Subcutaneous abdominal adipose tissue (tissue), 5 donors: ENCODE data around the gene OR8B12.

ENCODE experiments used
- H3K27ac ChIP-seq: one replicate; pipeline ENCODE4 v1.7.0; 2013; ENCODE audit warnings: low read depth, mild to moderate bottlenecking, inconsistent platforms, low read length, moderate library complexity
- H3K27me3 ChIP-seq, 5 donors: one replicate each; pipeline ENCODE4 v1.7.0; 2013; ENCODE audit warnings: low read length in 5 of 5, inconsistent platforms in 1 of 5; ENCODE audit not compliant: control insufficient read depth in 5 of 5, insufficient read depth in 4 of 5
- H3K36me3 ChIP-seq, 5 donors: one replicate each; pipeline ENCODE4 v1.7.0; 2013; ENCODE audit warnings: low read length in 5 of 5; ENCODE audit not compliant: control insufficient read depth in 5 of 5, insufficient read depth in 5 of 5
- H3K4me1 ChIP-seq, 5 donors: one replicate each; pipeline ENCODE4 v1.7.0; 2013; ENCODE audit warnings: low read length in 5 of 5, mild to moderate bottlenecking in 3 of 5, moderate library complexity in 1 of 5; ENCODE audit not compliant: control insufficient read depth in 5 of 5, insufficient read depth in 5 of 5
- H3K4me3 ChIP-seq, 5 donors: one replicate each; pipeline ENCODE4 v1.7.0; 2013; ENCODE audit warnings: low read length in 5 of 5, low read depth in 1 of 5
- H3K9ac ChIP-seq, 5 donors: one replicate each; pipeline ENCODE4 v1.7.0; 2013; ENCODE audit warnings: low read length in 5 of 5, mild to moderate bottlenecking in 4 of 5, moderate library complexity in 3 of 5
- H3K9me3 ChIP-seq, 5 donors: one replicate each; pipeline ENCODE4 v1.7.0; 2013; ENCODE audit warnings: low read length in 5 of 5; ENCODE audit not compliant: control insufficient read depth in 5 of 5
- donor health status: healthy.
- donor health status: healthy.
- donor health status: healthy.
- donor health status: healthy.
- donor health status: healthy.

OR8B12 gene

GRCh38 chr11:124570160-124570559, 26.7 kb upstream of the OR8B12 start:
- H3K4me1 ChIP-seq, result no peaks in the 10 kb centered on the region
- H3K9ac ChIP-seq, result no peak overlapping the region
- H3K27ac ChIP-seq, result no peak overlapping the region
- H3K27me3 ChIP-seq, result peaks cover 0 to 2% (median 0%) of the 10 kb centered on the region in 5 donors
- H3K36me3 ChIP-seq, result no peaks in the 10 kb centered on the region
- no peaks in the 10 kb centered on the region for H3K9me3 ChIP-seq
- H3K4me3 ChIP-seq, result no peak overlapping the region

DNA sequence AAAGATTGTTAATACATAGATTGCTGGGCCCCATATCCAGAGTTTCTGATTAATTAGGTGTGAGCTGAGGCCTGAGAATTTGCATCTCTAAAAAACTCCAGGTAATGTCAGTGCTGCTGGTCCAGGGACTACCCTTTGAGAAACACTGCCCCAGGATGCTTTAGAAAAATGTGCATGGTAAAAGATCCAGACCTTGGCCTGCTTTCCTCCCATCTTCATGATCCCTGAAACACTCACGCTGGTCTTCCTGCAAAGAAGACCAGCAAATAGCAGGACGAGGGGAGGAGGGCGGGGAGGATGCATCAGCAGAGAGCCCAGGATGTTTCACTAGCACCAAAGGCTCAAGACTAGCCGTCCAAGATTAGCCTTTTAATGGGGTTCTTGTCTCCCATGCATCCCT, 26.2 kb upstream of the OR8B12 start, which contains the start of gene OR8A1:
TSS of gene OR8A1 (plus strand) at position 301 of the 400 bp plus-strand sequence. CDS start 123 bp downstream, outside the sequence.
- peaks cover 0 to 2% (median 0%) of the 10 kb centered on the region in 5 donors for H3K27me3 ChIP-seq
- H3K36me3 ChIP-seq, result no peaks in the 10 kb centered on the region
- H3K9ac ChIP-seq, result no peak within 1 kb of the TSS
- H3K9me3 ChIP-seq, result no peaks in the 10 kb centered on the region
- no peaks in the 10 kb centered on the region for H3K4me1 ChIP-seq
- H3K4me3 ChIP-seq, result no peak within 1 kb of the TSS
- no peak within 1 kb of the TSS for H3K27ac ChIP-seq

DNA sequence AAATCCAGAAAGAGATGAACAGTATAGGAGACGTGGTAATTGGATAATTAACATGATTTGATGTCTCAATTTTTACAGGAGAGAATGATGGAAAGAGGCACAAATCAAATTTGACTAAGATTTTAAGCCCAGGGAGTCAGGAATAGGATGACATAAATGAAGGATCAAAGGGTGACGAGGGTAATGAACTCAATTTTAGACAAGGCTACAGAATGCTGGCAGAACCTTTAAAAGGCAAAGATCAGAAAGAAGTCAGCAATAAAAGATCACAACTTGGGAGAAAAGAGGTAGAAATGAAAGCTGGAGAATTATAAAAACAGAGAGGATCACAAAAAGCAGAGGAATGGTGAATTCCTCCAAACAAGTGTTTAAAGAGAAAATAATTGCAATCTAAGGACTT, 13.4 kb upstream of the OR8B12 start:
- Histone ChIP-seq H3K27ac (no peak overlapping the region), H3K9ac (no peak overlapping the region), H3K36me3 (no peaks in the 10 kb centered on the region), H3K9me3 (no peaks in the 10 kb centered on the region), H3K27me3 (no peaks in the 10 kb centered on the region), H3K4me3 (no peak overlapping the region), H3K4me1 (no peaks in the 10 kb centered on the region)

GRCh38 chr11:124551987-124552386, 8.5 kb upstream of the OR8B12 start:
- Histone ChIP-seq H3K27me3 (no peaks in the 10 kb centered on the region), H3K9me3 (peaks cover 0 to 3% (median 0%) of the 10 kb centered on the region in 5 donors), H3K27ac (no peak overlapping the region), H3K4me1 (no peaks in the 10 kb centered on the region), H3K9ac (no peak overlapping the region), H3K36me3 (no peaks in the 10 kb centered on the region), H3K4me3 (no peak overlapping the region)

- H3K9ac ChIP-seq, result no peak overlapping the region
- H3K4me1 ChIP-seq, result no peaks in the 10 kb centered on the region
- H3K27ac ChIP-seq, result no peak overlapping the region
- peaks cover 0 to 3% (median 0%) of the 10 kb centered on the region in 5 donors for H3K9me3 ChIP-seq
- H3K36me3 ChIP-seq, result no peaks in the 10 kb centered on the region
- no peak overlapping the region for H3K4me3 ChIP-seq
- no peaks in the 10 kb centered on the region for H3K27me3 ChIP-seq
Measured at GRCh38 chr11:124551189-124551588, 7.7 kb upstream of the OR8B12 start.

DNA sequence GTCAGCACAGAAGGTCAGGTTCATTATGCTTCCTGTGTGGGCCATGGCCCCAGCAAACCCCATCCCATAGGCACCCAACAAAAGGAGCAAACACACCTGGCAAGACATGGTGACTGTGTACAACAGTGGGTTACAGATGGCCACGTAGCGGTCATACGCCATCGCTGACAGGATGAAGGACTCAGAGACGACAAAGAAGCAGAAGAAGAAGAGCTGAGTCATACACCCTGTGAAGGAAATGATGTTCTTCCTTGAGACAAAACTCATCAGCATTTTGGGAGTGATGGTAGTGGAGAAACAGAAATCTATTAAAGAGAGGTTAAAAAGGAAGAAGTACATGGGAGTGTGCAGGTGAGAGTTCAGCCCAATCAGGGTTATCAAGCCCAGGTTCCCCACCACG, 309 bp downstream of the OR8B12 start:
- no peak overlapping the region for H3K4me3 ChIP-seq
- no peak overlapping the region for H3K27ac ChIP-seq
- no peaks in the 10 kb centered on the region for H3K9me3 ChIP-seq
- H3K4me1 ChIP-seq, result peaks cover 0 to 6% (median 3%) of the 10 kb centered on the region in 5 donors
- no peaks in the 10 kb centered on the region for H3K36me3 ChIP-seq
- no peaks in the 10 kb centered on the region for H3K27me3 ChIP-seq
- H3K9ac ChIP-seq, result no peak overlapping the region

DNA sequence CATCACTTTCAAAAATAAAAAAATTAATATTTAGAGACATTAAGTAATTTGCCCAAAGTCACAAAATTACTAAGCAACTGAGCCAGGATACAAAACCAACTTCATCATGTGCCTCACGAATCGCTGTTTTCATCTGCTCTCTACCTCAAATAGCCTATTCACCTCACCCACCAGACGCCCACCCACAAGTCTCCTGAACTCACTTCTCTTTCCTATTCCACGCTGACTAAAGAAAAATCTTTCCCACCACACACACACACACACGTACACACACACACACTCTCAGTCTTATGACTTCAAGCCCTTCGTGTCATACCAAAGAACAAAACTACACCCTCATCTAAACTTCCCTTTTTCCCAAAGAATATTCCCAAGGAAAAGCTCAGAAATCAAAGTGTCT, 2.2 kb downstream of the OR8B12 start:
- H3K9me3 ChIP-seq, result no peaks in the 10 kb centered on the region
- peaks cover 10 to 25% (median 23%) of the 10 kb centered on the region in 5 donors for H3K4me1 ChIP-seq
- no peak overlapping the region for H3K4me3 ChIP-seq
- H3K9ac ChIP-seq, result no peak overlapping the region
- H3K27ac ChIP-seq, result no peak overlapping the region
- H3K36me3 ChIP-seq, result no peaks in the 10 kb centered on the region
- peaks cover 0 to 3% (median 0%) of the 10 kb centered on the region in 5 donors for H3K27me3 ChIP-seq

GRCh38 chr11:124538019-124538418, 5.4 kb downstream of the OR8B12 start:
- peak overlapping the region; percentile 76 for H3K27ac ChIP-seq
- H3K4me3 ChIP-seq, result no peak overlapping the region
- peaks cover 0 to 3% (median 0%) of the 10 kb centered on the region in 5 donors for H3K27me3 ChIP-seq
- H3K36me3 ChIP-seq, result no peaks in the 10 kb centered on the region
- H3K9me3 ChIP-seq, result no peaks in the 10 kb centered on the region
- peak overlapping the region in 1 of 5 donors; percentile 85 for H3K9ac ChIP-seq
- peaks cover 12 to 43% (median 34%) of the 10 kb centered on the region in 5 donors for H3K4me1 ChIP-seq

GRCh38 chr11:124536520-124536919, 6.9 kb downstream of the OR8B12 start:
- peaks cover 0 to 3% (median 0%) of the 10 kb centered on the region in 5 donors for H3K27me3 ChIP-seq
- no peaks in the 10 kb centered on the region for H3K36me3 ChIP-seq
- H3K9ac ChIP-seq, result no peak overlapping the region
- H3K9me3 ChIP-seq, result no peaks in the 10 kb centered on the region
- peaks cover 12 to 43% (median 34%) of the 10 kb centered on the region in 5 donors for H3K4me1 ChIP-seq
- H3K4me3 ChIP-seq, result no peak overlapping the region
- peak overlapping the region; percentile 76 for H3K27ac ChIP-seq

DNA sequence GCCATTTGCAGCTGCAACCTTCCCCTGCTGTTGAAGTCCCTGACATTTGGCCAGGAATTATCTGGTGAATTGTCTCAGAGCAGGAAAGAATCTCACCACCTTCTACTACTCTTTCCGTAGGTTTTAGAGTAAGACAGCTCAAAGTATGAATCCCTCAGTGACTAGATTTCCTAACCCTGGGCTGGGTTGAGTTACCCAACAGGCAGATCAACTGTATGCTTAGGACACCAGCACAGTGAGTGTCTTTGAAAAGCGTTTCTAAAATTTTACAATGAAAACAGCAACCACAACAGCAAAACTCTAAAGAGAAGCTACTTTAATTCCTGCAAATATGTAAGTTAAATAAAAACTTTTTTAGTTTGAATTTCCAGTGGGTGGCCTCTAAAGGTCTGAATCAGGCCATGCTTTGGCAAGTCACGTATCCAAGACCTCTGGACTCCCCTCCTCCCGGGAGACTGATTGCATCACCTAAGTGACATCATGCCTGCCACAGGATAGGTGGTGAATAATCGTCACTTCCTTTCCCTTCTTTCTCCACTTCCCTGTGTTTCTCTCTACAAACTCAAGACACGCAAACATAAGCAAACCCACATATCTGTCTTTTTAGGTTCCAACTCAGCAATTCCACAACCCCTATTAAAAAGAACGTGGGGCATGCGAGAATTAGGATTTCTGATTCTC, 7.8 kb downstream of the OR8B12 start:
- Histone ChIP-seq H3K4me3 (peak overlapping the region in 1 of 5 donors; percentile 51), H3K27me3 (peaks cover 0 to 3% (median 0%) of the 10 kb centered on the region in 5 donors), H3K36me3 (no peaks in the 10 kb centered on the region), H3K27ac (peak overlapping the region; percentile 76), H3K9ac (no peak overlapping the region), H3K9me3 (no peaks in the 10 kb centered on the region), H3K4me1 (peaks cover 12 to 43% (median 34%) of the 10 kb centered on the region in 5 donors)
